ENCODE data around the gene PPP1R14C. TPM values are rescaled to one million over a fixed set of nuclear protein-coding genes. Genes with fewer than 3 reads are reported as not detected.

PPP1R14C gene
- total and polyA plus RNA-seq, 4 donors = 7.8 to 42.3 (median 26.4) TPM

Small RNA genes lying within 50 kb of the gene (small RNA-seq; reads per million reads assigned to genes)
- gene RF01210 (ENCODE audit: low replicate concordance) = not detected

Other genes starting within 250 kb of the PPP1R14C start
- gene RAET1E, start 244.9 kb upstream of the PPP1R14C start, total RNA-seq = 1 to 10 TPM in 1 of 2 donors, not detected in 1; 1.0 TPM
- gene RAET1E, start 244.9 kb upstream of the PPP1R14C start, polyA plus RNA-seq (ENCODE audit: insufficient read length in 2 of 2) = under 1 TPM in 1 of 2 donors, not detected in 1; 0.32 TPM
- gene RAET1G, start 219.9 kb upstream of the PPP1R14C start, total RNA-seq = not detected
- gene RAET1G, start 219.9 kb upstream of the PPP1R14C start, polyA plus RNA-seq (ENCODE audit: insufficient read length in 2 of 2) = 1 to 10 TPM in 1 of 2 donors, under 1 TPM in 1; 0.70 to 1.7 TPM
- under 1 TPM; 0.55 to 0.89 TPM for gene ULBP2, start 201.0 kb upstream of the PPP1R14C start, total RNA-seq
- gene ULBP2, start 201.0 kb upstream of the PPP1R14C start, polyA plus RNA-seq (ENCODE audit: insufficient read length in 2 of 2) = 1 to 10 TPM; 1.7 to 1.9 TPM
- gene ULBP1, start 179.1 kb upstream of the PPP1R14C start, total RNA-seq = under 1 TPM; 0.17 to 0.20 TPM
- 1 to 10 TPM in 1 of 2 donors, under 1 TPM in 1; 0.79 to 1.3 TPM for gene ULBP1, start 179.1 kb upstream of the PPP1R14C start, polyA plus RNA-seq (ENCODE audit: insufficient read length in 2 of 2)
- not detected for gene RAET1L, start 117.5 kb upstream of the PPP1R14C start, total RNA-seq
- gene RAET1L, start 117.5 kb upstream of the PPP1R14C start, polyA plus RNA-seq (ENCODE audit: insufficient read length in 2 of 2) = not detected
- gene ULBP3, start 73.9 kb upstream of the PPP1R14C start, total RNA-seq = 1 to 10 TPM; 5.2 to 5.6 TPM
- 1 to 10 TPM; 5.6 to 6.9 TPM for gene ULBP3, start 73.9 kb upstream of the PPP1R14C start, polyA plus RNA-seq (ENCODE audit: insufficient read length in 2 of 2)
- gene IYD, start 226.0 kb downstream of the PPP1R14C start, total RNA-seq = not detected
- gene IYD, start 226.0 kb downstream of the PPP1R14C start, polyA plus RNA-seq (ENCODE audit: insufficient read length in 2 of 2) = under 1 TPM; 0.06 to 0.17 TPM